ENCODE measurements around the gene MFNG. TPM values are rescaled to one million over a fixed set of nuclear protein-coding genes. Genes with fewer than 3 reads are reported as not detected.

Gene MFNG
- polyA plus RNA-seq, 1 donor, result 9.7 TPM

GRCh38 chr22:37453696-37454095 lies 32.5 kb downstream of the MFNG start:
- DNase-seq, result no peak

- no peak for DNase-seq
Observed at GRCh38 chr22:37451218-37451617, 35.0 kb downstream of the MFNG start.

- DNase-seq, result no peak
Observed at GRCh38 chr22:37449331-37450001, 36.7 kb downstream of the MFNG start.

- DNase-seq, result no peak
Observed at GRCh38 chr22:37448516-37449127, 37.6 kb downstream of the MFNG start.

GRCh38 chr22:37445501-37445900 lies 40.7 kb downstream of the MFNG start:
- no peak for DNase-seq

GRCh38 chr22:37443977-37444376 lies 42.2 kb downstream of the MFNG start:
- DNase-seq, result no peak

- no peak for DNase-seq
Observed at GRCh38 chr22:37443086-37443485, 43.1 kb downstream of the MFNG start.

GRCh38 chr22:37442537-37442936 lies 43.6 kb downstream of the MFNG start:
- no peak for DNase-seq

GRCh38 chr22:37442135-37442534 lies 44.0 kb downstream of the MFNG start:
- no peak for DNase-seq

GRCh38 chr22:37440875-37441274 lies 45.3 kb downstream of the MFNG start:
- DNase-seq, result no peak

- DNase-seq, result no peak
Observed at GRCh38 chr22:37439347-37439746, 46.8 kb downstream of the MFNG start.

- no peak for DNase-seq
Observed at GRCh38 chr22:37435970-37436603, 50.1 kb downstream of the MFNG start.

GRCh38 chr22:37433786-37434185 lies 52.4 kb downstream of the MFNG start:
- no peak for DNase-seq

GRCh38 chr22:37432708-37433054 lies 53.5 kb downstream of the MFNG start:
- no peak for DNase-seq

- DNase-seq, result no peak
Observed at GRCh38 chr22:37431801-37432707, 54.1 kb downstream of the MFNG start.

GRCh38 chr22:37431366-37431765 lies 54.8 kb downstream of the MFNG start:
- no peak for DNase-seq

GRCh38 chr22:37430941-37431340 lies 55.2 kb downstream of the MFNG start:
- DNase-seq, result no peak

GRCh38 chr22:37428649-37429586 lies 57.3 kb downstream of the MFNG start:
- DNase-seq, result peak; percentile 72

GRCh38 chr22:37427711-37428635 lies 58.2 kb downstream of the MFNG start:
- no peak for DNase-seq

- DNase-seq, result peak; percentile 49
Observed at GRCh38 chr22:37427135-37427710, 59.0 kb downstream of the MFNG start, which contains the start of gene ELFN2. ELFN2 (minus strand) TSS chr22:37427479; CDS start chr22:37375534, 51,945 bp downstream.
